HPDE6-E6E7 (cell line): ENCODE measurements around the gene PEX19.
A peak's percentile ranks its signal among the peaks of the same experiment; 100 is the strongest.

Experiments
- DNase-seq: peaks from one replicate; pipeline ENCODE4 v3.0.0; 2011; ENCODE audit warnings: missing footprints; ENCODE audit errors: extremely low spot score

The PEX19 gene

DNA sequence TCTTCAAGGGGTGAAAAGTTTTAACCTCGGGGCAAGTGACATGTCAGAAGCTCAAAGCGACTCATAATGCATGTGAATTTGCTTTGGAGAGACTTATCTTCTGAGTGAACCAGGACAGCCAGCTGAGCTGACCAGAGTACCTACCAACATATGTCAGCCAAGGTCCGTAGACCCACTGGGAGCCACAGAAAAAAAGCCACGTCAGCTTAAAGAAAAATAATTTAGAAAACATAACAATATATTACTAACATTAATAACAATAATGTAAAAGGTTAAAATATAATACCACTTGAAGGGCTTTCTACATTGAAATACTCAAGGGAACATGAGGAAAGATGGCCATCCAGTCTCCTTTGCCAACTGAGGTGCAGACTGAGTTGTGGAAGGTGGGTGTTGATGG is 6.9 kb downstream of the PEX19 start:
- DNase-seq, result no peak

DNA sequence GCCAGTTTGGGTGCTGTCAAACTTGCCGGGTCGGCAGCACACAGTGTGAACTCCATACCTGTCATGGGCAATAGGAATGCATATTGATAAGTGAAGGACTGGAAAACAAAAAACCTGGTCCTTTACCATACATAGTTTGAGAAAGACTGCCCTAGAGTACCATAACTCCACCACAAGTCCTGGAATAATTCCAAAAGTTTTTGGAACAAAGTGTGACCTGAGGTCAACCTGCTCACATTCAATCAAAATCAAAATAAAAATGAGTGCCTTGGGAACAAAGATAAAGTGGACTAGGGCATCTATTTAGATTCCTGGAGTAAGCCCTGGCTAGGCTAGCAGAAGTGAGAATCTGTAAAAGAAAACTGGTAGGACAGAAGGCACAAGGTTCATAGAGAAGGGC is 7.6 kb downstream of the PEX19 start:
- DNase-seq, result no peak

DNA sequence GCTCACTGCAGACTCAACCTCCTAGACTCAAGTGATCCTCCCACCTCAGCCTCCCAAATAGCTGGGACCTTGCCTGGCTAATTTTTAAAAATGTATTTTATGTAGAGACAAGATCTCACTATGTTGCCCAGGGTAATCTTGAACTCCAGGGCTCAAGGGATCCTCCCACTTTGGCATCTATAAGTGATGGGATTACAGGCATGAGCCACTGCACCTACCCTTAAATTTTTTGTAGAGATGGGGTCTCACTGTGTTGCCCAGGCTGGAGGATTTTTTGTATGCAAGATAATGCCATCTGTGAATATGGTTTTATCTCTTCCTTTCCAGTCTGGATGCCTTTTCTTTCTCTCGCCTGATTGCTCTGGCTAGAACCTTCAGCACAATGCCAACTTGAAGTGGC is 13.9 kb downstream of the PEX19 start:
- no peak for DNase-seq

DNA sequence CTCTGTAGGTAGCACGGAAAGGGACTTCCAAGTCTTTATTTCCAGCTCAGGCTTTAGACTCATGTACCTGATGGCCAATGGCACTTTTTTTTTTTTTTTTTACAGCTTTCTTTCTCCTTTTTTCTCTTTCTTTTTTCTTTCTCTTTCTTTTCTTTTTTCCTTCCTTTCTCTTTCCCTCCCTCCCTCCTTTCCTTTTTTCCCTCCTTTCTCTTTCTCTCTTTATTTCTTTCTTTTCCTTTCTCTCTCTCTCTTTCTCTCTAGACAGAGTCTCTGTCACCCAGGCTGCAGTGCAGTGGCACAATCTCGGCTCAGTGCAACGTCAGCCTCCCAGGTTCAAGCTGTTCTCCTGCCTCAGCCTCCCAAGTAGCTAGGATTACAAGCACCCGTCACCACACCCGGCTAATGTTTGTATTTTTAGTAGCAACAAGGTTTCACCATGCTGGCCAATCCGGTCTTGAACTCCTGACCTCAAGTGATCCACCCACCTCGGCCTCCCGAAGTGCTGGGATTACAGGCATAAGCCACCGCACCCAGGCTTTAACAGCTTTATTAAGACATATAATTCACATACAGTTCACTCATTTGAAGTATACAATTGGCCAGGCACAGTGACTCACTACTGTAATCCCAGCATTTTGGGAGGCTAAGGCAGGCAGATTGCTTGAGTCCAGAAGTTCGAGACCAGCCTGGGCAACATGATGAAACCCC is 17.5 kb downstream of the PEX19 start:
- no peak for DNase-seq

DNA sequence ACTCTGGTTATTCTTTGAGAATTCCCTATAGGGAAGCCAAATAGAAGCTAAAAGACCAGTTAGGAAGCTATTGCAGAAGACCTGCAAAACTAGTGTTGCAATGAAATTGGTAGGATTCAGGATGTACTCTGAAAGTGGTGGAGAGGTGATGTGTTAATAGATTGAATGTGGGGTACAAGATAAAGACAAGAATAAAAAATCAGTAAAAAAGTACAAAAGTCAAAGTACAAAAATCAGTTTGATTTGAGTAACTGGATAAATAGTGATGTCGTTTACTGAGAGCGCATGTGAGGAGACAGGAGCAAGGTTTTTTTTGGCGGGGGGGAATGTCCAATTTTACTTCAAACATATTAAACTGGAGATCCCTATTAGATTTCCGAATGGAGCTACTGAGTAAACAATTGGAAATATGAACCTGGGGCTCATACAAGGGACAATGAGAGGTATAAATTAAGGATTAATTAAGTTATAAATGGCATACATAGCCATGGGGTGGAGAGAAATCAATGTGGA is 20.1 kb downstream of the PEX19 start:
- DNase-seq, result no peak

DNA sequence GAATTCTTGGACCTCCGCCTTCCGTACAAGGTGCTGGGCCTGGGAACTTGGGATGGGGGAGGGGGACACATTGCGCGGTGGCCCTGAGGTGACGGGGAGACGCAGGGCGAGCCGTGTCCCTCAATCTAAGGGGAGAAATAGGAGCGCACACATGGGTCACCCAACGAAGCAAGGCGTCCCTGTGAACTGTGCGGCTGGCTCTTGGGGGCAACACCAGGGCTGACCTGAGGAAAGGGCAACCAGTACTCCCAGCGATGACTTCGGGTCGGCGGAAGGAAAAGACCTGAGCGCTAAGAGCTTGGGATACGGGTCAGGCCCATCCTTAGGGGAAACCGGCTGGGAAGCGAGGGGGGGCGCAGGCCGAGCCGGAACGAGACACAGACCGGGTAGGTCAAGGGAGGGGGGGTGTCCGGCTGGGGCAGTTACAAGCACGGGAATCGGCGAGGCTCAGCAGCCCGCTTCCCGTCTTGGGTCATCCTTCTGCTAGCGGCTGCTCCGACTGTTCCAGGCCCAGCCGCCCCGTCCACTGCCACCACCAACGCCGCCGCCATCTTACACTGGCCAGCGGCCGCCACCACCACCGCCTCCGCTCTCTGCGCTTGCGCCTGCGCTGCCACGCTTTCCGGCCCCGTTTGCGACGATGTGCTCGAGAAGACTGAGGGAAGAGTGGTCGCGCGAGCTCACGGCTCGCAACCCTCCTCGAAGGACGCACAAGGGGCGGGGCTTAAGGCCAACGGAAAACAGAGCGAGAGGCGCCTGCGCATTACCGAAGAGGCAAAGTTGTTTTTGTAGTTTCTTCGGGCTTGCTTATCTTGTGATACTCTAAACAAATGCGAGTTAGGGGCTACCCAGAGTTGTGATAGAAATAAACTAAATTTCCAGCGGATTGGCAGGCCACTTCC is 22.8 kb downstream of the PEX19 start, which contains the start of gene DCAF8:
DCAF8 (minus strand) TSS at position 657 of the 902 bp plus-strand sequence. CDS start 18,541 bp downstream, outside the sequence.
- DNase-seq, result peak; percentile 89

DNA sequence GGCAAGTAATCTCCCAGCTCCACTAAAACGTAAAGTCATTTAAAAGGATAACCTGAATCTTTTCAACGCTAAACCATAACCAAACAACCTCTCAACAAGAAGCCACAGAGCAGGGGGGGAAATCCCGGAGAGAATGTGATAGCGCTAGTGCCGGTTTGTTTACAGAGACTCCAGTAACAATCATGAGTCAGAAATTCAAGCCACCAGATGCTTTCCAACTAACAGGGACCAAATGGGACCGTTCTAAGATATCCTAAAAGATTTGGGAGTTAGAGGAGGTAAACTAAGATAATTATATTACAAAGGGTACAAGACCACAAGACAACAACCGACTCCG is 23.4 kb downstream of the PEX19 start:
- peak; percentile 79 for DNase-seq

DNA sequence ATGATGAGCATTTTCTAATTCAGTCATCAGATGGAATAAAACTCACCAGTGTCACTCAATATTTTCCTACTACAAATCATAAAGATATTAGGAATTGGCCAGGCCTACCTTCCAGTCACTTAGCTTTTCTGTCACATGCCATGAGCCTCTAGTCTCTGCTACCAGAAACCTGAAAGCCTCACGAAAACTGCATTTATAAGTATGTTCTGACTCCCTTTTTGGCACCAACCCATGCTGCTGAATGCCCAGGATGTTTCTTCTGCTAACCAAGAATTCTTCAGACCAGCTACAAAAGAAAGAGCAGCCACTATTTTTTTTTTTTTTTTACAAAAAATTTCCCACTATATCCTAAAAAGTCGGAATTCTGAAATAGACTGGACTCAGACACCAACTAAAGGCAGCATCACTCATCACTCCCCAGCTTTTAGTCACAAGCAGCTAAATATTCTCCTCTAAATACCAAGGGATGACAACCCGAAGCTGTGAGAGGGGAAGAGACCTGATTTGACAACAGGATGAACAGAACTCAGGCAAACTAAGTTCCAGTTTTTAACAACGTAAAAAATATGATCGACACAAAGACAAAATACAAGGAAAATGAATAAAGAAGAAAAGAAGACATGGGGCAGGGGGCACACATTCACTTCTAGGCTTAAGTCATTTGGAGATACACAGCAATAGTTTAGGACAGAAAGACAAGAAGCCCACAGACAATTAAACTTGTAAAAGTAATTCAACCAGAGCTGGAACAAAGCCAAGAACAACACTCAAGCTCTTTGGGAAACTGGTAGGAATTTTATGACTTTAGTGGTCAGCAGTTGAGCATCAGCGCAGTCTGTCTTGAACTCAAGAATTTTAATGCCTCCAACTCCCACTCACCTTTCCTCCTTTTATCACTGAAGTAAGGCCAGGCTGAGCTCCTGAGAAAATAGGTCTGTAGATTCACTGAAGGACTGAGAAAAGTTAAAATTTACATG is 24.2 kb downstream of the PEX19 start:
- DNase-seq, result no peak

DNA sequence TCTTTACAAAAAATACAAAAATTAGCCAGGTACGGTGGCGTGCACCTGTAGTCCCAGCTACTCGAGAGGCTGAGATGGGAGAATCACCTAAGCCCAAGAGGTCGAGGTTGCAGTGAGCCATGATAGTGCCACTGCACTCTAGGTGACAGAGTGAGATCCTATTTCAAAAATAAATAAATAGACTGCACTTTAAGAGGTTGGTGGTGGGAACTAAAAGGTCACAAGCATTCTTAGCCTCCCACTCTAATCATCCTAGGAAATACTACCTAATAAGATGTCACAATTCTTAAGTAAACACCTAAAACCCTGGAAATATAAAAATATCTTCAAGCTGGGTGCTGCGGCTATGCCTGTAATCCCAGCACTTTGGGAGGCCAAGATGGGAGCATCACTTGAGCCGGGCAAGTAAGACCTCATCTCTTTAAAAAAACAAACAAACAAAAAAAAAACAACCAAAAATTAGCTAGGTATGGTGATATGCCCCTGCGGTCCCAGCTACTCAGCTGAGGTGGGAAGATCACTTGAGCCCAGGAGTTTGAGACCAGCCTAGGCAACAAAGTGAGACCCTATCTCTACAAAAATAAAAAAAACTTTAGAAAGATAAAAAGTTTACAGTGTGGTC is 26.6 kb downstream of the PEX19 start:
- no peak for DNase-seq

DNA sequence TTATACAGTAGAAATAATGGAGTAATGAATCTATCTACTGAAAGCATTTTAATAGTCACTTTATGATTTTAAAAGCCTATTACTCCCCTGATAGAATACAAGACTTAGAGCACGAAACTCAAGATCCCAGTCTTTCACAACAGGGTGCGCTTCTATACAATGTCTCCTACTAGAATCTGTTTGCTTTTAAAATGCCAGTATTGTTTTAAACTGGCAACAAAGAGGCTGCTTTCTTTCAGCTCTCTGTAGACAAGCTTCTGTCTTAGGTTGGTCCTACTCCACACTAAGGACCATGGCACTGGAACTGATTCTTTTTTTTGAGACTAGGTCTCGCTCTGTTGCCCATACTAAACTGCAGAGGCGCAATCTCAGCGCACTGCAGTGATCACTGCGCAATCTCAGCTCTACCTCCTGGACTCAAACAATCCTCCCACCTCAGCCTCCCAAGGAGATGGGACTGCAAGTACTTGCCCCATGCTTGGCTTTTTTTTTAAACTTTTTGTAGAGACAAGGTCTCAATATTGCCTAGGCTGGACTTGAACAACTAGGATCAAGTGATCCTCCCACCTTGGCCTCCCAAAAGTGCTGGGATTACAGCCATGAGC is 27.4 kb downstream of the PEX19 start:
- DNase-seq, result no peak

DNA sequence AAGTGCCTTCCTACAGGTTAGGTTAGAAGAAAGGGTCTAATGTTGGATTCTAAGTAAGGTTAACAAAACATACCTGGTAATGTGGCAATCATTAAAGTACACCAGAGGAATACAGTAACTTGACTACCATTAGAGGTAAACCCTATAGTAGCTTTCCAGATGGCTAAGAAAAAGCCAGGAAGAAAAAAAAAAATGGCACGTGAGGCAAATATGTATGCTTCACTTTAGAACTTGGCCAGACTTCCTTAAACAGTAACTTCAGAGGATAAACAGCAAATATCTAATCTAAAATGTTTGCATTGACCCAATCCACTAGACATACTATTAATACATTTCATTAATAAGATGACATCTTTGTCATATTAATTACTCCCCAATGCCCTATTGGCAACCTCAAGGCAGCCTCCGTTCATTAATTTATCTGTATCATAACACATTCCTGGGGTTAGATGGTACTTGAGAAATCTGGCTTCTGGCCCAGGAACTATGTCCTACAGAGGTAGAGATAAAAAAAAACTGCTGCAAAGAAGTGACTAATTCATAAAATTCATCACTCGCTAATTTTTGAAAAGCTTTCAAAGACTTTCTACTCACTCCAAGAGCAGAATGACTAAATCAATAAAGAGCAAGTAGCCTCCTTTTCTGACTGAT is 28.4 kb downstream of the PEX19 start:
- DNase-seq, result peak; percentile 35

DNA sequence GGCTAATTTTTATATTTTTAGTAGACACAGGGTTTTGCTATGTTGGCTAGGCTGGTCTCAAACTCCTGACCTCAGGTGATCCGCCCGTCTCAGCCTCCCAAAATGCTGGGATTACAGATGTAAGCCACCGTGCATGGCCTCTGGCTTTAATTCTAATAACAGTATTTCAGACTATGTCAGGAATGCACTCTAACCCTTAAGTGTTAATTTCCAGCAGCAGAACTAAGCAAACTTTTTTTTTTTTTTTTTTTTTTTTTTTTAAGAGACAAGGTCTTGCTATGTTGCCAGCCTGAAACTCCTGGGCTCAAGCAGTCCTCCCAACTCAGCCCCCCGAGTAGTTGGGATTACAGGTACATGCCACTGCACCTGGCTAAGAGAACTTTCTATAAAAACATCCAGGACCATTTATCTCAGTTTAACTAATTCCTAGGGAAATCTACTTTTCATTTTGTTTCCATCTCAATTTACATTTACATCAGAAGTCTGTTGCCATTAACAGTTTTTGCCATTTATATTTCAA is 29.1 kb downstream of the PEX19 start:
- DNase-seq, result no peak

DNA sequence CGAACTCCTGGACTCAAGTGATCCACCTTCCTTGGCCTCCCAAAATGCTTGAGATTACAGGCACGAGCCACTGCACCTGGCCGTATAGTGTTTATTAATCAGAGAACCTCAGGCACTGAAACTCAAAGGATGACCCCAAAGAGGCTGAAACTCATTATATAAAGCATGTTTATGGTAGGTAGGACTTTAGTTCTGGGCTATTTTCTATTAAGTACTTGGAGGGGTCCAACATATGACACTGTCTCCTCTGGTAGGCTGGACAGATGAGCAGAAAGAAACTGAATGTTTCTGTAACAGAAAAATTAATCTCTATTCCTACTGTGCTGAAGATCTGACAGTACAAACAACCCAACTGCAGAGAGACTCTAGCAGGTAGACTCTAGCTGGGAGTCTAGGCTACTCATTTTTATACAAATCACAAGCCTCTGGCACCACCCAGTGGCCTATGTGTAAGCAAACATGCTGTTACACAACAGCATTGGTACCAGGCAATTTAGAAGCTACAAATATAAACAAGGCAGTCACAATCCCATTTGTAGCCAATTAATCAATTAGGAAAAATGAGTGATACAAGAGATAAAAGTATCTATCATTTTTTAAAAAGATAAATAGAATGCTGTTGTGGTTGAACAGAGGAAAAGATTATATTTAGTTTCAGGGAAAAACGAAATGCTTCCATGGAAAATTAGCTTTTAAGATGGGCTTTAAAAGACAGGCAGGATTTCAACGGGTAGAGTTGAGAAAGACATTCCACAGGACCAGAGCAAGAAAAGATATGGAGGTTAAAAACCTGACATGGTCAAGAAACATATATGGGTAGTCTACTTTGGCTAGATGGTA is 33.0 kb downstream of the PEX19 start:
- DNase-seq, result peak; percentile 47

DNA sequence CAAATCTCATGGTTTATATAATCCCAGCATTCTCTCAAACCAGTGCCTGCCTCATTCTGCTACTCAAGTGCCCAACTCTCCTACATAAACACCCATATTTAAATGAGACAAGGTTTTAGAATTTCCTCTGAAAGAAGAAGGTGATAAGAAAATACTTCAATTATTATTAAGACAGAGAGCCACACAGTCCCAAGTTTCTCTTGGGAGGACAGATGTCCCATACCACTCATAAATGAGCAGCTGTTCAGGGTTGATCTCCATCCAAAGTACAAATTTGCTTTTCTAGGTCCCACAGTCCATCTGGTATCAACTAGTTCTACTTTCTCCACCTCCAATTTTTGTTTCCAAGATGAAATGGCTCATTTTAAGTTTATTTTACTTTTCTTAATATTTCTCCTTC is 33.9 kb downstream of the PEX19 start:
- no peak for DNase-seq

DNA sequence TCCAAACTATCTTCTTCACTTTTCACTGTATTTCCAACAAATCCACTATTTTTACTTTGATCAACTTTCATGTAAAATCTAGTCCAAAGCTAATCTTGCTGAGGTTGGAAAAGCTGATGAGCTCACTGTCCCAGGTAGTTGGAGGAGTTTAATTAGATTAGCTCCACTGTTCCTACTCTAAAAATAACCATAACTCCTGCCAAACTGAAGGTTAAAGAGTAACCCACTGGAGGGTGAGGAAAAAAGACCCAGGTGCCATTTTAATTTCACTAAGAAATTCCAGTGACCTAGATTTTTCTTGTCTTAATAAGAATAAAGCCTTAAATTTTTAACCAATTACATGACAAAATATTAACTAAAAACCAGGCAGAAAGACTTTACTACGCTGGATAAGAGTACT is 37.9 kb downstream of the PEX19 start:
- no peak for DNase-seq

DNA sequence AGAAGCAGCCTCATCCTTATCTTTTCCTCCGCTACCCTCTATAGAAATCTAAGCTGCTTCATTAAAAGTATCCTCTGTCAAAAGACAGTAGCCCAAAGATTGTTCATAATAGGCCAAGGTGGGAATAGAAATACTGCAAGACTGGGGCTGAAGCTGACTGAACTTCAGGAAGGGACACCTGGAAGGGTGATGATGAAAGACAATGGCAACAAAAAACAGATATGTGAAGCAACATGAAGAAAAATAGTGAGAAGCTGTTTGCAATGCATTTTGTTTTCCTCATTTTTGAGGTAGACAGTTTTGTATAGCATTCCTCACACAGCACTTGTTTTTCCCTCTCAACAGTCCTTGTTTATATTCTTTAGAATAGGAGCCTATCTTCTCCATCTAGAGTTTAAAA is 39.5 kb downstream of the PEX19 start:
- DNase-seq, result no peak

DNA sequence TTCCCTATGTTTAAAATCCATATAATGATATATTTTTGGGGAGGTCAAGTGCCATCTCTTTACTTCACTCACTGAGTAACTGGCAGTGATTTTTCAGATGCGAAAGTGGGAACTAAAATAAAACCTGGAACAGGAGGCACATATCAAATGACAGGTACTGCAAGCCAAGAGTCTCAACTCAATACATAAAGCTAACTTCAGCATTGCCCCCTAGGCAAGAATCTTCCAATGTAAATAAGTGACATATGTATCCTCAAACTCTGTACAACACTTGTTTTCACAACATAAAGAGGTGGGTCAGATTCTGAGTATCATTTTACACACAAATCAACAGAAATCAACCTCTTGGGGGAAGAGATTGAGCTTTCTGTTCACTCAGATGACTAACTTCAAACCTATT is 40.7 kb downstream of the PEX19 start:
- DNase-seq, result no peak

DNA sequence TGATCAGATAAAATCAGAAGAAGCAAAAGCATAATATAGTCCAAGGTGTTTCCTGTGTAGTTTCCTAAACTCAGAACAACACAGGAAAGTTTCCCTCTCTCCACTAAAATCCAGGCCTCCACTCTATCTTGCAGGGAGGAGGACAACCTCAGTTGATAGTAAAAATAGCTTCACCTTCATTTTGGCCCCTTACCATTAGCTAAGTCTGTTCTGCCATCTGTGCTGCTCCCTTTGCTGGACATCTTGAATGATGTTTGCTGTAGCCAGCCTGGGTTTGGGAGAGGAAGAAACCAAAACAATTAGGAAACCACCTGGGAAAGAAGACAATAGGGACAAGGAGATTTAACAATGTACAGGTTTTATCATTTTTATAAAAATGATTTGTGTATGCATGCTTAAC is 41.2 kb downstream of the PEX19 start:
- DNase-seq, result no peak
